ENCODE measurements around the gene RNF130.

- no peak for TF ChIP-seq POLR2AphosphoS5 (IDR thresholded peaks at IDR 0.05)
- no peak for TF ChIP-seq CTCF (IDR thresholded peaks at IDR 0.05)
- TF ChIP-seq POLR2A (IDR thresholded peaks at IDR 0.05) = no peak
- TF ChIP-seq EP300 (IDR thresholded peaks at IDR 0.05) = no peak
Measured at GRCh38 chr5:179912951-179913350, 158.6 kb downstream of the RNF130 start.
